HepG2 (cell line): ENCODE data around the gene TBC1D16. TPM values are rescaled to one million over a fixed set of nuclear protein-coding genes. Genes with fewer than 3 reads are reported as not detected.

Experiments used
- ATAC-seq: fragments of 200-7000 bp; cut with Tn5 transposase; 3 replicates; pipeline ENCODE4 v1.9.1; 2020; ENCODE audit warnings: mild to moderate bottlenecking, moderate library complexity
- BruUV-seq: library from RNA; stranded (reverse); fragments of 400-500 nt; replicated peaks from 2 replicates; lab custom pipeline; 2021; lab: Mats Ljungman, UMichigan
- CTCF ChIA-PET: fragments of 300-600 bp; formaldehyde crosslinking; extraction: SDS; loops from one replicate; lab custom pipeline; 2021; ENCODE audit warnings: low total read pairs, inconsistent platforms, low intra/inter-chr PET ratio; lab: Yijun Ruan, JAX
- POLR2A ChIA-PET: fragments of 350-600 bp; sonication (Branson Sonifier 250); formaldehyde crosslinking; loops from one replicate; lab custom pipeline; 2020; ENCODE audit warnings: antibody characterized with exemption, inconsistent platforms; lab: Yijun Ruan, JAX
- DNase-seq: peaks from one replicate; pipeline ENCODE4 v3.0.0-alpha.2; 2015; ENCODE audit warnings: low spot score
- FAIRE-seq: peaks from 3 replicates; lab custom pipeline; 2011; peaks lifted over from hg19 to GRCh38; lab: Jason Lieb, UNC
- H2AFZ ChIP-seq: one replicate; pipeline ENCODE4 v1.6.1; 2011; ENCODE audit warnings: low read length, inconsistent platforms
- H3K27ac ChIP-seq: fragments of 300-600 bp; 3 replicates; pipeline ENCODE4 v1.8.0; 2011; ENCODE audit warnings: mixed run types, mild to moderate bottlenecking, mixed read lengths, low read length, inconsistent platforms; ENCODE audit not compliant: insufficient read depth; ENCODE audit errors: extremely low read length
- H3K27me3 ChIP-seq, 2 experiments: fragments of 200-600 bp in 1 of 2; 2 replicates in 1 of 2; 3 replicates in 1 of 2; pipeline versions ENCODE4 v1.6.0 to v1.8.0; 2011; ENCODE audit warnings: low read length in 2 of 2, mild to moderate bottlenecking in 2 of 2, moderate library complexity in 2 of 2, inconsistent platforms in 1 of 2; ENCODE audit not compliant: insufficient read depth in 2 of 2, control insufficient read depth in 1 of 2
- H3K36me3 ChIP-seq, 2 experiments: fragments of 200-600 bp in 1 of 2; replicated peaks in 1 of 2; 2 replicates in 1 of 2; 3 replicates in 1 of 2; pipeline versions ENCODE4 v1.5.1 to v1.8.0; 2011; ENCODE audit warnings: low read length in 2 of 2, inconsistent platforms in 1 of 2; ENCODE audit not compliant: insufficient read depth in 2 of 2, control insufficient read depth in 1 of 2
- H3K4me1 ChIP-seq: 2 replicates; pipeline ENCODE4 v1.5.1; 2012; ENCODE audit warnings: low read length, inconsistent platforms; ENCODE audit not compliant: insufficient read depth
- H3K4me2 ChIP-seq: 2 replicates; pipeline ENCODE4 v1.6.0; 2011; ENCODE audit warnings: low read depth, low read length, inconsistent platforms
- H3K4me3 ChIP-seq, 3 experiments: fragments of 200-600 bp in 1 of 3; sonication (generic), shearing (Covaris generic) in 1 of 3; replicated peaks in 1 of 3; 2 replicates each; pipeline ENCODE4 v1.5.1; 2011 to 2016; ENCODE audit warnings: low read length in 3 of 3, inconsistent platforms in 2 of 3, low read depth in 2 of 3, mild to moderate bottlenecking in 2 of 3, control low read depth in 1 of 3, mixed read lengths in 1 of 3; ENCODE audit not compliant: insufficient read depth in 1 of 3
- H3K79me2 ChIP-seq: one replicate; pipeline ENCODE4 v1.6.1; 2011; ENCODE audit warnings: low read length, inconsistent platforms; ENCODE audit not compliant: insufficient read depth
- H3K9ac ChIP-seq: 2 replicates; pipeline ENCODE4 v1.6.0; 2011; ENCODE audit warnings: mild to moderate bottlenecking, low read depth, low read length, inconsistent platforms; ENCODE audit not compliant: insufficient read depth
- H3K9me3 ChIP-seq: 2 replicates; pipeline ENCODE4 v1.5.1; 2012; ENCODE audit warnings: mild to moderate bottlenecking, low read length
- H4K20me1 ChIP-seq: 2 replicates; pipeline ENCODE4 v1.6.0; 2011; ENCODE audit warnings: inconsistent platforms, mild to moderate bottlenecking, low read length, moderate library complexity; ENCODE audit not compliant: insufficient read depth
- AGO1 ChIP-seq: fragments of 200-400 bp; formaldehyde crosslinking; IDR thresholded peaks from 2 replicates; pipeline ENCODE4 v1.6.1; 2017; ENCODE audit warnings: mild to moderate bottlenecking, low read depth, low read length, moderate library complexity; ENCODE audit not compliant: poor library complexity, severe bottlenecking
- ATF4 ChIP-seq, 2 experiments: fragments of 450-650 bp in 1 of 2; sonication (generic) in 1 of 2; formaldehyde crosslinking; IDR thresholded peaks; 2 replicates each; pipeline versions ENCODE4 v1.5.0 to v1.8.0; 2020 to 2022; ENCODE audit warnings: mild to moderate bottlenecking in 1 of 2, missing genetic modification reagents in 1 of 2
- ELF1 ChIP-seq: sonication (generic); formaldehyde crosslinking; IDR thresholded peaks from 2 replicates; pipeline ENCODE4 v1.4.0; 2020; ENCODE audit warnings: missing genetic modification reagents
- GTF2F1 ChIP-seq: fragments of 150-350 bp; IDR thresholded peaks from 2 replicates; pipeline ENCODE4 v1.6.1; 2014; ENCODE audit warnings: low read length
- TARDBP ChIP-seq: sonication (generic); formaldehyde crosslinking; IDR thresholded peaks from 2 replicates; pipeline ENCODE4 v1.8.0; 2022; ENCODE audit warnings: mild to moderate bottlenecking, missing genetic modification reagents
- THYN1 ChIP-seq: sonication (generic); formaldehyde crosslinking; IDR thresholded peaks from 2 replicates; pipeline ENCODE4 v1.8.1; 2023; ENCODE audit warnings: low read depth, mild to moderate bottlenecking, moderate library complexity, missing genetic modification reagents, borderline replicate concordance
- ZMAT3 ChIP-seq: sonication (generic); formaldehyde crosslinking; conservative IDR thresholded peaks from 2 replicates; pipeline ENCODE4 v1.7.0; 2021; ENCODE audit warnings: missing genetic modification reagents
- ZNF513 ChIP-seq: sonication (generic); formaldehyde crosslinking; conservative IDR thresholded peaks from 2 replicates; pipeline ENCODE4 v1.5.0; 2020; ENCODE audit warnings: missing genetic modification reagents
- ZNF577 ChIP-seq: sonication (generic); formaldehyde crosslinking; IDR thresholded peaks from 2 replicates; pipeline ENCODE4 v1.4.0; 2020; ENCODE audit warnings: mild to moderate bottlenecking, low read depth, missing genetic modification reagents, borderline replicate concordance
- ZNF713 ChIP-seq: sonication (generic); formaldehyde crosslinking; IDR thresholded peaks from 2 replicates; pipeline ENCODE4 v1.4.0; 2020; ENCODE audit warnings: mild to moderate bottlenecking, missing genetic modification reagents
- ZSCAN9 ChIP-seq: IDR thresholded peaks from 2 replicates; pipeline ENCODE4 v1.6.1; 2016; ENCODE audit warnings: borderline replicate concordance
- WGBS: methylation state at CpG from one replicate; pipeline ENCODE4 v1.1.6; 2017; ENCODE audit warnings: low lambda C conversion rate; 5-methylcytosine and 5-hydroxymethylcytosine counted together
- in situ Hi-C: cut with HindIII; loops from 2 replicates; pipeline ENCODE4 v1.10.0; 2017; ENCODE audit warnings: low pct_unique_long_range_greater_than_20kb; ENCODE audit not compliant: extremely low pct_ligation_motif_present
- intact Hi-C: fragments of 100-400 bp; cut with micrococcal nuclease; formaldehyde crosslinking; loops from one replicate; pipeline ENCODE4 v1.10.0; 2022; ENCODE audit not compliant: unreplicated experiment
- polyA plus RNA-seq, 8 experiments: library from polyadenylated mRNA; depleted of rRNA in 3 of 8; stranded (reverse) in 7 of 8; unstranded in 1 of 8; fragments of >200 nt; fragmentation: Illumina TruSeq in 4 of 8; extraction: Trizol in 4 of 8; gene quantifications; 2 replicates each; pipeline versions ENCODE4 v1.2.1 to v1.2.3, GENCODE V29; 2011 to 2016; ENCODE audit warnings: low read depth in 4 of 8, missing spikeins in 1 of 8, mixed read lengths in 1 of 8; ENCODE audit not compliant: insufficient read depth in 1 of 8
- total RNA-seq, 5 experiments: library from RNA; depleted of rRNA; stranded (reverse); fragments of >200 nt; fragmentation: Illumina TruSeq; extraction: Trizol; gene quantifications; 2 replicates each; pipeline ENCODE4 v1.2.3, GENCODE V29; 2016; ENCODE audit warnings: low read depth in 1 of 5

TBC1D16 gene
- total and polyA plus RNA-seq, 2 of the 13 experiments (the other 11 are each of a cell fraction or from before 2014, with no cell fraction given) = 14.9 to 24.9 TPM

DNA sequence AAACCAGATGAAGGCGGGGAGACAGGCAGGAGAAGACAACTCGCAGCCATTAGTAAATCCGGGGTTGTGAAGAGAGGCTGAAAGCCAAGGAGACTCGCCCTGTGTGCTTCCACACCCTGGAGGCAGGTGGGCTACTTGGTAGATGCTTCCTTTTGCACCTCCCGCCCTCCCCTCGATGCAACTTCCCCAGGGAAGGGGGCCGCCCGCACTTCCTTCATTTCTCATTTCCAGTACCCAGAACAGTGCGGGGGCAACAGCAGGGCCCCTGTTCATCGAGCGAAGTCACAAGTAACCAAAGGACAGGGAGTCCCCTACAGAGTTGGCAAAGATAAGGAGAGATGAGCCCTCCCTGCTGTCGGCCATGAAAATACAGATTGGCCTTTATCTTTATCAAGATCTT is 25.7 kb upstream of the TBC1D16 start:
- FAIRE-seq (no peak), DNase-seq (no peak), ATAC-seq (no peak)
- H3K79me2 ChIP-seq = no peaks in the 10 kb centered on the region
- peaks cover 24% of the 10 kb centered on the region for H3K4me1 ChIP-seq
- H3K9ac ChIP-seq = no peak overlapping the region
- BruUV-seq = no TSS peak
- H3K9me3 ChIP-seq = no peaks in the 10 kb centered on the region
- no peaks in the 10 kb centered on the region for H4K20me1 ChIP-seq
- in situ Hi-C loops = no loop called here
- WGBS = 95% methylated on average over 12 of the region's 12 CpGs
- ChIA-PET POLR2A (no interaction called here), CTCF (no interaction called here)
- intact Hi-C loops = no loop called here
- TF ChIP-seq ZSCAN9 (CRISPR knock-in tag) = no peak
- no peak for TF ChIP-seq ZMAT3
- no peak for TF ChIP-seq ZNF577 (CRISPR knock-in tag)
- no peak for TF ChIP-seq AGO1
- no peak overlapping the region for H3K27ac ChIP-seq
- no peaks in the 10 kb centered on the region for H3K36me3 ChIP-seq
- no peaks in the 10 kb centered on the region for H3K27me3 ChIP-seq
- no peak overlapping the region for H2AFZ ChIP-seq
- no peak overlapping the region for H3K4me3 ChIP-seq
- H3K4me2 ChIP-seq = no peak overlapping the region

DNA sequence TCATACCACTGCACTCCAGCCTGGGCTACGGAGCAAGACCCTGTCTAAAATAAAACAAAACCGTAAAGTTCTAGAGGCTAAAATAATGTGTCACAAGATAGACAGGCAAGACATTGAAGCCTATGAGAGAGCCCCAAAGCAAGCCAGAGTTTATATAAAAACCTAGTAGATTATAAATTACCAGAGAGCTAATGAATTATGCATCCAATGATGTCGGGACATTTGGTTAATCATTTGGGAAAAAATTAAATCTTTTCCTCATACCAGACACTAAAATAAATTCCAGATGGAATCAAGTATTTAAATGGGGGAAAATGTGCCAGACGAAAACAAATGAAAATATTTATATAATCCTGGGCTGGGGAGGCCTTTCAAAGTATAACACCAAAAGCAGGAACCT is 25.0 kb upstream of the TBC1D16 start:
- ATAC-seq (no peak), FAIRE-seq (no peak), DNase-seq (no peak)
- Histone ChIP-seq H4K20me1 (no peaks in the 10 kb centered on the region), H3K4me3 (no peak overlapping the region), H3K79me2 (no peaks in the 10 kb centered on the region), H3K27me3 (no peaks in the 10 kb centered on the region), H3K27ac (no peak overlapping the region), H3K9ac (no peak overlapping the region), H3K9me3 (no peaks in the 10 kb centered on the region), H3K36me3 (no peaks in the 10 kb centered on the region), H2AFZ (no peak overlapping the region), H3K4me2 (no peak overlapping the region), H3K4me1 (peaks cover 18% of the 10 kb centered on the region)
- WGBS = 92% methylated on average over 4 of the region's 4 CpGs
- no TSS peak for BruUV-seq
- intact Hi-C loops = no loop called here
- POLR2A ChIA-PET = no interaction called here
- CTCF ChIA-PET = no interaction called here
- in situ Hi-C loops = no loop called here
- TF ChIP-seq TARDBP (CRISPR knock-in tag) = no peak
- no peak for TF ChIP-seq ZNF713 (CRISPR knock-in tag)
- no peak for TF ChIP-seq GTF2F1
- TF ChIP-seq ELF1 = no peak
- no peak for TF ChIP-seq ATF4 (CRISPR knock-in tag; IDR thresholded peaks at IDR 0.05)
- TF ChIP-seq THYN1 (CRISPR knock-in tag) = no peak
- TF ChIP-seq ZNF513 (CRISPR knock-in tag) = no peak
